ENCODE measurements around the gene ACOXL.

- TF ChIP-seq CTCF (IDR thresholded peaks at IDR 0.05) (no peak), POLR2AphosphoS5 (IDR thresholded peaks at IDR 0.05) (no peak), POLR2A (IDR thresholded peaks at IDR 0.05) (no peak)
Observed at GRCh38 chr2:111022633-111023032, 290.3 kb downstream of the ACOXL start.

Data from transverse colon (tissue), 4 donors.